UCSD-AML1 (cell line): ENCODE measurements around the gene RGS9.
"Not testable (repeated sequence)": the region's sequence is repeated elsewhere in the genome, so short reads cannot be mapped to it uniquely, and the experiment has no call there.

Source experiments
- DNase-seq: peaks from one replicate; lab custom pipeline; 2025; ENCODE audit not compliant: unreplicated experiment; lab: John Stamatoyannopoulos, UW

Gene RGS9

DNA sequence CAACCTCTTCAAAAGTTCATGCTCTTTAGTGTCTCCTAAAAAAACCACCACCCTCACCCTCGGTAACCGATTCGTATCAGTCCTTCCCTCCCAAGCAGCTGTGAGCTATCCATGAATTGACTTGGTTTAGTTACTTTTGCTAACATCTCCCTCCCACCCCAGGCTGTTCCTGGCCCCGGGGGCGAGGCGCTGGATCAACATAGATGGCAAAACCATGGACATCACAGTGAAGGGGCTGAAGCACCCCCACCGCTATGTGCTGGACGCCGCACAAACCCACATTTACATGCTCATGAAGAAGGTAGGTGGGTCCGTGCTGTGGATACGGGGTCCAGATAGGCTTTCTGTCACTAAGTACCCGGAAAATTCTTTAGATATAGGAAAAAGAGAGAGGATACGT lies 66.8 kb downstream of the RGS9 start:
- no peak for DNase-seq

DNA sequence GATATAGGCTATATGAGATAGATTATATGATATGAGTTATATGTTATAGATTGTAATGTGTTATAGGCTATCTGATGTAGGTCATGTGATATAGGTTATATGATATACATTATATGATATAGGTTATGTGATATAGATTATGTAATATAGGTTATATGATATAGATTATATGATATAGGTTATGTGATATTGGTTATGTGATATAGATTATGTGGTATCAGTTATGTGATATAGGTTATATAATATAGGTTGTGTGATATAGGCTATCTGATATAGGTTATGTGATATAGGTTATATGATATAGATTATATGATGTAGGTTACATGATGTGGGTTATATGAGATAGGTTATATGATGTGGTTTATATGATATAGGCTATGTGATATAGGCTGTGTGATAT lies 68.5 kb downstream of the RGS9 start:
- no peak for DNase-seq

DNA sequence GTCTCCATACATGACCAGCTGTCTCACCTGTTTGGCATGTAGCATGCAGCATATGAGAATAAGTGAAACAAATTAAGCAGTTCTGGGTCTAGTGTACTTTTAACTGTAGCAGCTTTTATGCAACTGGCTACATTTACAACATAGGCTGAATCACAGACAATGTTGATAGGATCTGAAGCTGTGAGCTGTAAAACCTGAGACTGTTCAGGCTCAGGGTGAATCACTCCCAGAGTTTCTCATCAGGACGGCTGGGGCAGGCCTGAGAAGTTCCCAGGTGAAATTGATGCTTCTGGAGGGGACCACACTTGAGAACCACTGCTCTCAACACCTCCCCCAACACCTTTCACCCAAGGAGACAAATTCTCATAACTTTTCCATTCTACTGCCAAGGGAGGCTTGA lies 70.3 kb downstream of the RGS9 start:
- not testable (repeated sequence) for DNase-seq

DNA sequence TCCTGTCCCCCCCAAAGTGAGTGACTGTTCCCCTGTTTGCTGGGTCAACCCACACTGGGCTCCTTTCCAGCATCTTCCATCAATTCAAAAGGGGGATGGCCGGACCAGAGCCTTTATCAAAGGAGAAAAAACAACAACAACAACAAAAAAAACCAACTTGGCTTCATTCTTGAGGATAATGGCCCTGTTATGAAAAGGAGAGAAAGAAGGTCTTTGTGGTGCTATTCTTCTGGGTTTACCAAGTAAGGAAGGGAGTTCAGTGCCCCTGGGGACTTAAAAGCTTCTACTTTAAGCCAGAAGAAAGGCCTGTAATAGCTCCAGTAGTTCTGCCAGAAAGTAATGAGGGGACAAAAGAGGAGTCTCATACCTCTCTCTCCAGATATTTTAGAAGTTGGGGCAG lies 71.5 kb downstream of the RGS9 start:
- no peak for DNase-seq

DNA sequence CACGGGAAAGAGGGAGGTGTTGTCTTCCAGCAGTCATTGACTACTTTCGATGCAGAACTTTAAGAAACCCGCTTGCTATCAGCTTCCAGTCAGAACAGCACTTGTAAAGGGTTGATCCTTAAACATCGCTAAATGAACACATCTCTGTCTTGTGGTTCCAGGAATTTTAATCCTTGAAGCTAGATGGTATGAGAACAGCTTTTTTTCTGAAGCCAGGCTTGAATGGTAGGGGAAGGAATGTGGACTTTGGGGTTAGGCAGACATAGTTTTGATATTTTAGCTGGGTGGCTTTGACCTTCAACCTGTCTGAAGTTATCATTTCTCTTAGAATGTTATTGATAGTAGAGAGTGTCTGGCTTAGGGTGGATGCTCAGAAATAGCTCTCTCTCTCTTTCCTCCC lies 81.1 kb downstream of the RGS9 start:
- no peak for DNase-seq

DNA sequence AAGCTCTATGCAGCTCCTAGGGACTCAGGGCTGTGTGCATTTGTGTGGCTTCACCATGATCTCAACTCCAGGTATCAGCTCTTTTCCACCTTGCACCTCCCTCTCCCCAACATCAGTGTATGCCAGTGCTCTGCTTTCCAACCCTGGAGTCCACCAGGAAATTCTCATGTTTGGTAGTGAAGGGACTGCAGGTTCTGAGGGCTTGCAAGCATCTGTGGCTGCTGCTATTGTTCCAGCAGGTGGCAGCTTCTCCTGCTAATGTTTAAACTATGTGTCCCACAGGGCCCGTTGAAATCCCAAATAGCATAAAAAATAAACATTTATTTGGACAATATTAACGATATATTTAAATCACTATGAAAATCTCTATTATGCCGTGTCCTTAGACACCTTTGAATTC lies 82.0 kb downstream of the RGS9 start:
- DNase-seq, result no peak

DNA sequence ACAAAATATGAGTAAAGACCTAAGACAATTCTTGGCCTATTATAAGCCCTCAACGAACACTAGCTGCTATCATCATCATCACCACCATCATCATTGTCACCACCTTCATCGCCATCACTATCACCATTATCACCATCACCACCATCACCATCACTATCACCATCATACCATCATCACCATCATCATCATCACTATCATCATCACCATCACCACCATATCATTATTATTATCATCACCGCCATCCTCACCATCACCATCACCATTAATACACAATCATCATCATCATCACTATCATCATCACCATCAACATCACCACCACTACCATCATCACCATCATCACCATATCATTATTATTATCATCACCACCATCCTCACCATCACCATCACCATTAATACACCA lies 82.5 kb downstream of the RGS9 start:
- DNase-seq, result no peak

DNA sequence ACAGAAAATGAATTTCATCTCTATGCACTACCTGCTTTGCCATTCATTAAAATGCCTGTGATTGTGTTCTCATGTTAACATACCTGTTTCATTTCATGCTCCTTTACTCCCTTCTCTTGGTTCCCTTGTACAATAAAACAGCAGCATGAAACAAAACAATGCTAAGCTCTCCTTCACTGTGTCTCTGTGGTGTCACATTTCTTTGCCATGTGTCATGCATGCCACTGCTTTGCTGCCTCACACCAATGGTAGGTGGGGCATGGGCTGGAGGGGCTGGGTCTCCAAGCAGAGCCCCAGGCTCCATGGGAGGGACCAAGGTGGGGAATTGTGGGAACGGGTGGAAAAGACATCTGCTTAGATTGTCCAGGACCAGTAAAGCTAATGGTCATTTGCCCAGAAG lies 83.6 kb downstream of the RGS9 start:
- DNase-seq, result no peak

DNA sequence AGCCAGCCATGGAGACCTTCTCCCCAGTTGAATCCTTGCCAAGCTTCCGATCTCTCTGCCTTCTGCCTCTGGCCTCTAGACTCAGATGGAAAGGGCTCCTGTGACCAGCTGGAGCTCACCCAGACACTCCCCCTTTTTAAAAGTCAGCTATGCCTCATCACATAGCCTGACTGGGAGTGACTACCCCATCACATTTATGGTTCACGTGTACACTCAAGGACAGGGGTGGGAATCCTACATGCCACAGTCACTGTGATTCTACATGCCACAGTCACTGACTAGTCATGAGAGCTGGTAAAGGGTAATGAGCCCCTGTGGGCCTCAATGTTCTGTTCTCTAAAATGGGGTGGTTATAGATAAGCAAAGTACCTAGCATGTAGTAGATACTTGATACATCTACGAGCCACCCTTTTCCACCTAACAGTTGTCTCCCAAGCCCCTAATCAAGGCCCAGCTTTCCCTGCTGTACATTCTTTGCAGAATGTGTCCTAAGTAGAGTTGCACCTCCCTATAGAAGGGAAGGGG lies 85.1 kb downstream of the RGS9 start:
- no peak for DNase-seq

DNA sequence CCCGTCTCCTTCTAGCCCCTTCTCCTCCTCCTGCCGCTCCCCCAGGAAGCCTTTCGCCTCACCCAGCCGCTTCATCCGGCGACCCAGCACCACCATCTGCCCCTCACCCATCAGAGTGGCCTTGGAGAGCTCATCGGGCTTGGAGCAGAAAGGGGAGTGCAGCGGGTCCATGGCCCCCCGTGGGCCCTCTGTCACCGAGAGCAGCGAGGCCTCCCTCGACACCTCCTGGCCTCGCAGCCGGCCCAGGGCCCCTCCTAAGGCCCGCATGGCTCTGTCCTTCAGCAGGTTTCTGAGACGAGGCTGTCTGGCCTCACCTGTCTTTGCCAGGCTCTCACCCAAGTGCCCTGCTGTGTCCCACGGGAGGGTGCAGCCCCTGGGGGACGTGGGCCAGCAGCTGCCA lies 87.9 kb downstream of the RGS9 start:
- no peak for DNase-seq

DNA sequence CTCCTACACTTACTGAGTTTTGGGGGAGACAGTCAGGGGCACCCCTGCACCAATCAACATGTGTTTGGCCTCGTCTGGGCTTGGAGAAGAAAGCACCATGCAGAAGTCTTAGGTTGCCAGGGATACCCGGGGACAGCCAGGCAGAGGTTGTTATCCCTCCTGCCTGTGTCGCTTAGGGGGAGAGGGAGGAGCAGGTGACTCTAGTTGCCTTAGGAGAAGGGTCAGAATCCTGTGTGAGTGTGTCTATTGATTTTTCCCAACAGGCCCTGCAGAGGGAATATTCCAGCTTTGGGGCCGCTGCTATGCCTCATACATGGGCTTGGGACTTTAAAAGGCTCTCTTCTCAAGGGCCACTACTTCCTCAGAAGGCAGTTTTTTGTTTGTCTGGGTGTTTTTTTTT lies 89.1 kb downstream of the RGS9 start:
- DNase-seq, result no peak

DNA sequence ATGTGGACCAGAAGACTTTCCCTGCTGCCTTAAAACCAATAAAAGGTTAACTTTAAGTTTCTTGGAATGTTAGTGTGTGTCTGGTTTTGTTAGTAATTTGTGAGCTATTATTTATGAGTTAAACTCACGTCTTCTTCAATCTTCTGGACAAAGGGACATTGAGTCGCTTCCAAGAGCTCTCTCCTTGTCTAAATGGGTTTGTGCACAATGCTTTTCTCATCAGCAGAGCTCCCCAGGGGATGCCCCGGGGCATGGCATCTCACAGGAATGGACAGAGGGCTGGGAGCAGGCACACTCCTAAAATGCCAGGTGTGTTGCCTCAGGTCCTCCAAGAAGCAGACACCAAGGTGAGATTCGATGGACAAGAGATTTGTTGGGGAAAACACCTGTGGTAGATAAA lies 90.5 kb downstream of the RGS9 start:
- no peak for DNase-seq

DNA sequence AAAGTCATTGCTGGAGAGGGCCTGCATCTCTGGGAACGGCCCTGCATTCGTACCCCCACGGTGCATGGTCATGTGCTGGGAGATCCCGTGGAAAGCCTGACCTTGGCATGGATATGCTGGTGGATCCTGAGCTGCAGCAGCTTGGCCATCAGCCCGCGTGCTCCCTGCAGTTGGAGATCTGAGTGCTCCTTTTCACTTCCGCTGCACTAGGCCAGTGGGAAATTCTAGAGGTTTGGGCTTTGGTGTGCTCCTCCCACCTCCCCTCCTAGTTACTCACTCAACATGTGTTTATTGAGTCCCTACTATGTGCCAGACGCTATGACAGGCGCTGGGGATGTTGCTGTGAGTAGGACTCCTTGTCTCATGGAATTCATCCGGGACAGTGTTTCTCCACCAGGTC lies 91.1 kb downstream of the RGS9 start:
- DNase-seq, result no peak

DNA sequence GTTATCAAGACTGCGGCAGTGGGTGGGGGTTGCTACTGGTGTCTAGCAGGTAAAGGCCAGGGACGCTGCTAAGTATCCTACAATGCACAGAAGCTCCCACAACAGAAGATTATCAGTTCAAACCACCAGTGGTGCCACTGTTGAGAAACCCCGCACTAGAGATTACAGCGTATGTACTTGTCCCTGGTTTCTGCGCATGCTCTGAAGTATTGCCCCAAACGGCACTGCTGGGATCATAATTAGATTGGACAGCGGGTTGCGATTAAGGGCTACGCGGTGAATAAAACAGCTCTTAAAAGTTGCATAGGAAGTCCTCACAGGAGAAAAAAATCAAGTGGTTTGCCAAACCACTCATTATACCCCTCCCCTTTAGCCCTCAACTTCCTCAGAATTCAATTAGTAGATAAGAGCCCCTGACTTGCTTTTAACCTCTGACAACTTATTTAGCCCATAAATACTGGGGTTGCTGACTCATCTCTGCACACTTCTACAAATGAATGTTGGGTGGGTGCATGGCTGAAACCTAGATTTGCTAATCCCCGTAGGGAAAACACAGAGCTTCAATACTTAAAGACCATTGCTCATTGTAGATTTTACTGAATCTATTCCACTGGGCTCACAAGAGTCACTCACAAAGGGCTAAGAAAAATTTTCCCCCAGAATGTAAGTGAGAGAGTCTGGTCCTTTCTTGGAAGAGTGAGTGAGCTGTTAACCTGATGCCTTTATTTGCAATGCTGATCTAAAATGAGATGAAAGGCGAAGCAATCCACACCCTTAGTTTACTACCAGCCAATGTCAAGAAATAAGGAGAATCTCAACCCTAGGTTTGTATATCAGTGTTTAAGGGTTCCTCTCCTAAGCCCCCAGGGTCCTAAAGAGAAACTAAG lies 91.8 kb downstream of the RGS9 start:
- peak; percentile 46 for DNase-seq

DNA sequence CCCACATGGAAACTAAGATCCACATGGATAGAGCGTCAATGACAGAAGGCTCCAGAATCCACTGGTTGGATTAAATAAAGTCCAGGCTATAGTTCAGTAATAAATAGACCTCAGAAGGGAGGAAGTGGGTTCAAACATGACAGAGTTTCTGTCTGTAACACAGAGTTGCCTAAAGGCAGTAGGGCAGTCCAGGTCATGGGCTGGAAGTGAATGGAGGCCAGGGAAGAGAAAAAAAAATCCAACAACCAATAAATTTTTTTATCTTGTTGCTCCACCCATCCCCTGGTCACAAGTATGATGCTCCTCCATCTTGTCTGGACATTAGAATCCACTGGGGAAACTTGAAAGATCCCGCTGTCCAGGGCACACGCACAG lies 92.4 kb downstream of the RGS9 start:
- DNase-seq, result no peak

DNA sequence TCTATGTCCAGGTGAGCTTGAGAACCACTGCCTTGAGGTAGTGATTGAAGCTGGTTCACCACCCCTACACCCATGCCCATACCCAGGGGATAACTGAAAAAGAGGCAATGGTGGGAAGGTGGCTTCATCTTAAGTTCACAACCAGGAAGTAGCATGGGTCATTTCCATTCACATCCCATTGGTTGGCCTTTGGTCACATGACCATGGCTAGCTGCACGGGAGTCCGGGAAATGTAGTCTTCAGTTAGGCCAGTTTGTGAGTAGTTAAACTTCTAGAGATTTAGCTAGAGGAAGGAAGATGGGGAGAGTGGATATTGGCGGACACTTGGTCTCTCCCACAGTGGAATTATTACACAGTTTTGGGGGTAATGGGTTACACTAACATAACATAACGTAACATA lies 92.9 kb downstream of the RGS9 start:
- no peak for DNase-seq

DNA sequence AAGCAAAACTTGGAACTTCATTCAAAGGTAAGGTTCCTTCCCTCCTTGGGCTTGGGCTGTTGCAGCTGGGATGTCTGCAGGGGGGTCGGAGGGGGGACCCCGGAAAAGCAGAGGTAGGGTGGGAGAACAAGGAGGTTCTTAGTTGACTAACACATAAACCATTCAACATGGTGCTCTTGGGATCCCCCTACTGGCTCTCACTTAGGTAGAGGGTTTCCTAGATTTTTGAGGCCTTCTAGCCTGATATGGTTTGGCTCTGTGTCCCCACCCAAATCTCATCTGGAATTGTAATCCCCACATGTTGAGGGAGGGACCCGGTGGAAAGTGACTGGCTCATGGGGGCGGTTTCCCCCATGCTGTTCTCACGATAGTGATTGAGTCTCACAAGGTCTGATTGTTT lies 93.9 kb downstream of the RGS9 start:
- no peak for DNase-seq

DNA sequence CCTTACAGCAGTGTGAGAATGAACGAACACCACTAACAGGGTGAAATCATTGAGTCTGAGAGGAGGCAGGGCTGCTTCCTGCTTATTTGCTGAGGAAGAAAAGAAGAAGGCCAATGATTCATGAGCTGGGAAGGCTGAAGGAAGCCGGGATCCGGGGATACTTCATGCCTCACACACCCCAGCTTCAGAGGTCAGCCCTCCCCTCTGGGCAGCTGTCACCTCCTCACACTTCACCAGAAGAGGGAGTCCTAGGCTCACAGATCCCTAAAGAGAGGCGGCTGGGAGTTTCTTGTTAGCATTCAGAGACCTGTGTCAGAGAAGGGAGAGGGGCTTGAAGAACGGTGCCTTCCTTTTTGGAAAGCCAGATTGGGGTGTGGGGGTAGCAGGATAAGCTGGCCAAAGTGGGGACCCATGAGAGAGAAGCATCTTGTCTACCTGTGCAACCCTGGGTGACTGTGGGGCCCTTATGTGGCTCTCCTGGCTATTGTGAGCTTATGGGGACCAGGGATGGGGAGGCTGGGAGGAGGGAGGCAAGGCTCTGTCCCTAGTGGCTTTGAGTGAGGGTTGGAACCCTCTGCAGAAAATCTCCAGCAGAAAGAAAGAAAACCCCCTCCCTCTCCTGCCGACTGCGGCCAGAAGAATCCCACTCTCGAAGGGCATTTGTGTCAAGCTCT lies 94.6 kb downstream of the RGS9 start:
- DNase-seq, result peak; percentile 48

DNA sequence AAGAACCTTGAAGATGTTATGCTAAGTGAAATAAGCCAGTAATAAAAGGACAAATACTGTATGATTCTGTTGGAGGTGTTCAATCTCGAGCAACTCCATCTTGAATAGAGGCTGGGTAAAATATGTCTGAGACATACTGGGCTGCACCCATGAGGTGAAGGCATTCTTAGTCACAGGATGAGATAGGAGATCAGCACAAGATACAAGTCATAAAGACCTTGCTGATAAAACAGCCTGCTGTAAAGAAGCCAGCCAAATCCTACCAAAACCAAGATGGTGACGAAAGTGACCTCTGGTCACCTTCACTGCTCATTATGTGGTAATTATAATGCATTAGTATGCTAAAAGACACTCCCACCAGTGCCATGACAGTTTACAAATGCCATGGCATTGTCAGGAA lies 98.1 kb downstream of the RGS9 start:
- no peak for DNase-seq

DNA sequence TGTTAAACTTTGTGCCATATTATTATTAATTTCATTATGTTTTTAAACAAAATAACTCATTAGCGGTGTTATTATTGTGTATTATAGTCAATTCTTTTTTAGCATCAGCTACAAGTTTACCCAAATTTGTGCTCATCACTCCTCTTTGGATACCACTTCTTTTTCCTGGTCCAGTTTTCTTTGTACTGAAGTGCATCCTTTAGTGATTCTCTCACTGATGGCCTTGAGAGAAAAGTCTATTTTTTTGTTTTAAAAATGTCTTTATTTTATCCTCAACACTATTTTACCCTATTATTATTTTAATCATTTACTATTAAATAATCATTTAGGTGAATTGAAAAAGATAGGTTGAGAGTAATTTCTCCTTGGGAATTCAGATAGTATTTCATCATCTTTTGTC lies 99.2 kb downstream of the RGS9 start:
- DNase-seq, result no peak

DNA sequence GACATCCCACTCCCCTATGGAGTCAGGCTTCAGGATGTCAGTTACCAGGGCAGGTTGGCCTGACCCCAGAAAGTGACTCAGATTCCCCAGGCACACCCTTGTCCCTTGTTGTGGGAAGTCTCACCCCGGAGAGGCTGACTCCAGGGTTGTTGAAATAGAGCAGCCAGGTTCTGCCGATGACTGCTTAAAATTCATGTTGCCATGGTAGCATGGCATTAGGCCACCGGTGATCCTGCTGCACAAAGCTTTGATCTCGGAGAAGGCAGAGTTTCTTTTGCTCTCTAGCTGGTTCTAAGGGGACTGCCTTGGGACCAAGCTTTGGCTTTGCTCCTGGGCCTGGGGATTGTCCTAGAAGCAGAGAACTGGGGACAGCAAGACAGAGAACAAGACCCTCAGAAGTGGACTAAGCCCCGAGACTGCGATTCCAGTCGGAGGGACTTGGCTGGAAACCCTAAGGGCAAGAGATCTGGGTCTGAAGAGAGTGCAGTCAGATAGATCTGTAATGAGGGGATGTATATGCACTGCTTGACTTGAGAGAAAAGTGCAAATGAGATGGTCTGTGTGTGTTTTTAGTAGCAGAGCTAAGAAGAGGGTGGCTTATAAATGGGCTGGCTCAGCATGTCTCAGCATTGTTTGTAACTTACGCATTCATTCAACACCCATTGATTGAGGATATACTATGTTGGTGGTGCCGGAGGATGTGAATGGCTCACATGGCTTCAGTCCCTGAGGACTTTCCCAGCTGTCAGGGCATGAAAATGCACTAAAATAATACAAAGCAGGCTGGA lies 106.9 kb downstream of the RGS9 start:
- DNase-seq, result no peak

DNA sequence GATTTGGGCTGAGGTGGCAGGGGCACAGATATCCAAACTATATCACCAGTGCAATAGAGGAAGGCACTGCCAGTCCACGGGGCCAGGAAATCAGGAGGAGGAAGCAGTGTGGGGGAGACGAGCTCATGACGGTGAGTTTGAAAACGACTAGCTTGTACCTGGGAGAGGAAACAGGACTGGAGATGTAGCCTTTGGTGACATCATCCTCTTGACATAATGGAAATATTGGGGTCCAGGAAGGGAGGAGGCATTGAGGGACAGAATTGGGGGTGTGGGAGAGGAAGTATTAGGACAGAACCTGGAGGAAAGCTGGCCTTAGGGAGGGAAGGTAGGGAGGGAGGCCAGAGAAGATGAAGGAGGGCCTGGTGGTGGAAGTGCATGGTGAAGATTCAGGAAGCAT lies 109.1 kb downstream of the RGS9 start:
- DNase-seq, result no peak
